Activated CD8-positive, alpha-beta memory T cell treated with anti-CD3 and anti-CD28 coated beads, Interleukin-2, amount 50 U/mL, for 48 hours (primary cell): ENCODE measurements around the gene ARL5C.
"Not testable (repeated sequence)": the region's sequence is repeated elsewhere in the genome, so short reads cannot be mapped to it uniquely, and the experiment has no call there.

Experiments used
- DNase-seq: peaks from one replicate; pipeline ENCODE4 v3.0.0-alpha.2; 2020

Gene ARL5C

DNA sequence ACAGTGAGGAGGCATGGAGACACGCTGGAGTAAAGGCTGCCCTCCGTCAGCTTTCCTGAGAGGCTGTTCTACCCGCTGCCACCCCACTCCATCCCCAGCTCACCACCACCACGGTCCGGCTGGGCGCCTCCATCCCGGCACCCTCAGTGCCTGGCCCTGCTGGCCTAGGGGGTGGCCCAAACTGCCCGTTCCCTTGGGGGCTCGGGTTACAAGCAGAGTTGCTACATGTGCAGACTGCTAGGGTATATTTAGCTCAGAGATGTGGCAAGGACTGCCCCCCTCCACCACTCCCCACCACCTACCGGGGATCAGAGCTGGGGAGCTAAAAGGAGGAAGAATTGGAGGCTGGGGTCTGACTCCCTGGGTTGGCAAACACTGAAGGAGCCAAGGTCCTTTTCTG is 27.4 kb upstream of the ARL5C start:
- no peak for DNase-seq

DNA sequence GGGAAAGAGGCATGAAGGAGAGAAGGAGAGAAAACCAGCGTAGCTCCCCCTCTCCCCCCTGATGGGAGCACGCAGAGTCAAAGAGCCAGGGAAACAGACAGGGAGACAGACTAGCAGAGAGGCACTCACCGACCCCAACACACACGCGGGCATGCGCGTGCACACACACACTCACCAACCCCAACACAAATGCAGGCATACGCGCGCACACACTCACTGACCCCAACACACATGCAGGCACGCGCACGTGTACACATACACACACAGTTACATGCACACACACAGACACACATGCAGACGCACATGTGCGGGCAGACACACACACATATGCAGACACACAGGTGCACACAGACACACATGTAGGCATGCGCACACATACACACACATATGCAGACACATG is 26.9 kb upstream of the ARL5C start:
- no peak for DNase-seq

DNA sequence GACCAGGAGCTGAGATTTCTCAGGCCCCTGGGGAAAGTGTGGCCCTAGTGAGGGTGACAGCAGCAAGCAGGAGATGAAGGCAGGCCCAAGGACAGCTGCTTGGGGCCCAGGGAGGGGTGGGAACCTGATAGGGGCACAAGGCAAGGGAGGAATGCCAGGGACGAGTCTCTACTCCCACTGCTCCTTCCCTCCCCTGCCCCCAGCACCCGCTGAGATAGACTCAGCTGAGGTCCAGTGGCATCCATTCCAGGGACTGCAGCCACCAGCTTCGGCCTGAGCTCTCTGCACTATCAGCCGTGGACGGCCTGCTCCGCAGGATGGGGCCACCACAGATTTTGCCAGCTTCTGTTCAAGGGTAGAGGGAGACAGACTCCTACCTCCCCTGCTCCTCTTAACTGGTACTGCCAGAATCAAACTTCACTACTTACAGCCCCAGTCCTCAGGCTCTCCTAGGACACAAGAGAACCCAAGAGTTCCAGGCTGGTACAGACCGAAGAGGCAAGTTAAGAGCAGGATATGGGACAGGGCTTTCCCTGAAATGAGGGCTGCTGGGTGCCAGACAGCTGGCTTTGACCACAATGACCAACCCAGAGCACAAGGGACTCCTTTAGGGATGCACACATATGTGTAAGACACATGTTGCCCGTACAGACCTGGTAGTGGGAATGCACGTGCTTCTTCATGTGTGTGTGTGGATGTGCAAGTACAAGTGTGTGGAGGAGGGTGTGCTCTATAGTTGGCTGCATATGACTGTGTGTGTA is 26.0 kb upstream of the ARL5C start:
- no peak for DNase-seq

DNA sequence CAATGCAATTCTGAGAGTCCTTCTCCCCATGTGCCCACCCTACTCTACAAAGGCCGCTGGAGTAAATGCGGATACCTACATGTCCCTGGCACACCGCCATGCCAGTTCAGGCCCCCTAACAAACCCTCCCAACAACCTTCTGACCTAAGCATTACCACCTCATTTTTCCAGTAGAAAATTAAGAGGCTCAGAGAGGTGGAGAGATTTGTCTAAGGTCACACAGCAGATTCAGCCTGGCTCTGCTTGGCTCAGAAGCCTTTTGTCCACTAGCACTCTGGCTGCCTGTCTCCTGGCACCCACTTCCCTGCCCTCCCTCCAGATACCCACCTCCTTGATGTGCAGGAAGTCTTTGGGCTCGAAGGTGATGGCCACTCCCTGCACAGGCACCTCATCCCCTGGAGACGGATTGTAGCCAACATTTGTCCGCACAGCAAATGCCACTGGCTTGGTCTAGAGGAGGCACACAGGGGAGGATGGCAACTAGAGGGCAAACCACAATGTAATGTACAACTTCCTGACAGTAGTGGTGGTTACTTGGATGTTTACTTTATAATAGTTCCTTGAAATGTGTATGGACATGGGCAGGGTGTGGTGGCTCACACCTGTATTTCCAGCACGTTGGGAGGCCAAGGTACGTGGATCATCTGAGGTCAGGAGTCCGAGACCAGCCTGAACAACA is 21.3 kb upstream of the ARL5C start:
- no peak for DNase-seq

DNA sequence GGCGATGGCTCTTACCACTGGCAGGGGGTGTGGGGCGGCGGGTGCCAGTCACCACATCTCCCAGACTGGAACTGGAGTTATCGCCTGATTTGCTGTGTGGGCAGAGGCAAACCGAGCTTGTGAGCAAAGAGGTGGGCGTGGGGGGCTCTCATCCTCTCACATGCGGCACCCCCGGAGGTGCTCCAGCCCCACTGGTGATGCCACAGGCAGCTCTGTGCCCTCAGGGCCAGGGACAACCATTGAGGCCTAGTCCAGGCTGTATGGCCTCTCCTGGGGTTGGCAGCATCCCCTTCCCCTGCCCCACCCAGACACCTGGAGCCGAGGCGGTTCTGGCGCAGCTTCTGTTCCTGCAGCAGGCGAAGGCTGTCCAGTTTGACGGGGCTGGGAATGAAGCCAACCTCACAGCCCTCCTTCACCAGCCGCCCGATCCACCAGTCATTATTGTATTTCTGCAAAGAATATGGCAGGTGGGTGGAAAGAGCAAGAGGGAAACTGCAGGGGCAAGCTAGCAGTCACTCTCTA is 20.6 kb upstream of the ARL5C start:
- no peak for DNase-seq

DNA sequence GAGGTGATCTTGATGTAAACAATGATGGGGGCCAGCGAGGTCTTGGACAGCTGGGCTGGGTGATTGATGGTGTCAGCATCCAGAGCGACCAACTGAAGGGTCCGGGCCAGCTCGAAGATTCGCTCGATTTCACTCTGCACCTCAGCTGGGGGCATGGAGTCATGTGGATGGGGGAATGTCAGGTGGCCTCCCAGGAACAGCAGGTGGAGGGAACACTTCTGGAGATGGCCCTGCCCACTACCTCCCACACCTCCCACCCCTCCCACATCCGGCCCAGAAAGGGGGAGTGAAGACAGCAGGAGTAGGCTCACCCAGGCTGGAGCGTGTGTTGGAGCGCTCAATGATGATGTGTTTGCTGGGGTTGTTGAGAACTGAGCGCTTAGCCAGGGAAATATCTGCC is 17.8 kb upstream of the ARL5C start:
- no peak for DNase-seq

DNA sequence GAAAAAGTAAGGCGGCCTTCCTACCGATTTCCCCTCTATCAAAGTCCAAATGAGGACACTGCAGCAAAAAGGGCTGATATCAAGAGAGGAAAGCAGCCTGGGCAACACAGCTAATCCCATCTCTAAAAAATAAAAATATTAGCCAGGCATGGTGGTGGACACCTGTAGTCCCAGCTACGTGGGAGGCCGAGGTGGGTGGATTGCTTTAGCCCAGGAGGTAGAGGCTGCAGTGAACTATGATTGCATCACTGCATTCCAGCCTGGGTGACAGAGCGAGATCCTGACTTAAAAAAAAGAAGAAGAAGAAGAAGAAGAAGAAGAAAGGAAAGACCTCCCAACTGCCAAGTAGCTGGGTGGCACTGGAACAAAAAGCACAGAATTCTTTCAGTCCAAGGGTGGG is 17.1 kb upstream of the ARL5C start:
- no peak for DNase-seq

DNA sequence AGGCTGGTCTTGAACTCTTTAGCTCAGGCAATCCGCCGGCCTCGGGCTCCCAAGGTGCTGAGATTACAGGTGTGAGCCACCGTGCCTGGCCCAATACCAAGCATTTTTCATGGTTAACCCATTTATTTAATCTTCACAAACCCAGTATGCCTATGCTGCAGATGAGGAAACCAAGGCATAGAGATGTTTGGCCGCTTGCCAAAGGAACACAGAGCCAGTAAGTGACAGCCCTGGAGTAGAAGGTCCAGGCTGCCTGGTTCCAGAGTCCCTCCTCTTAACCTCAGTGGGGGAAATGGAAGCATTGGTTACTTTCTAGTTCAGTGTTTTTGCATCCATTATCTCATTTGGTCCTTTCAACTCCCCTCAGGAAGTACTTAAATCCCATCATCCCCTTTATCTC is 15.3 kb upstream of the ARL5C start:
- DNase-seq = no peak

DNA sequence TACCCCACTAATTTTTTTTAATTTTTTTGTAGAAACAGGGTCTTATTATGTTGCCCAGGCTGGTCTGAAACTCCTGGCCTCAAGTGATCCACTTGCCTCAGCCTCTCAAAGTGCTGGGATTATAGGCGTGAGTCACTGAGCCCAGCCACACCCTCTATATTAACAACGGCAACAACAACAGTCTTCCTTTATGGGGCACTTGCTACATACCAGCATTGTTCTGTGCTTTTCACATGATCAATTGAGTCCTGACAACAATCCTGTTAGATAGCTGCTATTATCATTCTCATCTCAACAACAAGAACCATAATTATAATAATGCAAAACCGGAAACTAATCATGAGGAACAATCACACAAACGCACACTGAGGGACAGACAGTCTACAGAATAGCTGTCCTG is 12.6 kb upstream of the ARL5C start:
- no peak for DNase-seq

DNA sequence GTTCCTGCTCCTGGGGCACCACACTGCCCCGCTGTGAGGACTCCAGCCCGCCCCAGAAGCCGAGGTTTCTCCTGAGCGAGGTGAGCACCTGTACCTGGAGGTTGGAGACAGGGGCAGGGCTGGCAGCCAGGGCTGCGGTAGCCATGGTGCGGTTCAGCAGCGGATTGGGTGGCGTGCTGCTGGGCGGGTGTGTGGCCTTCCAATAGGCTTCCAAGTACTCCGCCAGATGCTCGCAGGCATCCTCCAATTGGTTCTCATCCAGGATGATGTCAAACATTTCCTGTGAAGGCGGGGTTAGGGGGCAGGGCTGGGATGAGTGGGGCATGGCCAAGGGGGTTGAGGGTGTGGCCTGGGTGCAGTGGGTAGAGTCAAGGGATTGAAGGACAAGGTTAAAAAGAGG is 11.3 kb upstream of the ARL5C start:
- DNase-seq = no peak

DNA sequence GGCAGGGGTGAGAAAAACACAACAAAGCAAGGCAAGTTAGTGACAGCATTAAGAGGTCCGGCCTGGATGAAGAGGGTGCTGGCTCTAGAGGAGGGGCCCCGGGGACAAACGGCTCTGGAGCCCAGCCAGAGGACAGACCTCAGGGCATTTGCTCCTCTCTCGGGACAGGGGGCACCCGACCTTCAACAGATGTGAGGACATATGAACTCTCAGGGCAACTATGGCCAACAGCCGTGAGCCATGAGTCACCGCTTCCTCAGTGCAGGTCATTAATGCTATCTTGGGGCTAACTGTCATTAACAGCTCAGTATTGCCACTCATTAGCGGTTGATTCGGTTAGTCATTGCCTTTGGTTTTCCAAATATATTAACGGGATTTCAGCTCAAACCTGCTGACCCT is 9.7 kb upstream of the ARL5C start:
- DNase-seq = no peak

DNA sequence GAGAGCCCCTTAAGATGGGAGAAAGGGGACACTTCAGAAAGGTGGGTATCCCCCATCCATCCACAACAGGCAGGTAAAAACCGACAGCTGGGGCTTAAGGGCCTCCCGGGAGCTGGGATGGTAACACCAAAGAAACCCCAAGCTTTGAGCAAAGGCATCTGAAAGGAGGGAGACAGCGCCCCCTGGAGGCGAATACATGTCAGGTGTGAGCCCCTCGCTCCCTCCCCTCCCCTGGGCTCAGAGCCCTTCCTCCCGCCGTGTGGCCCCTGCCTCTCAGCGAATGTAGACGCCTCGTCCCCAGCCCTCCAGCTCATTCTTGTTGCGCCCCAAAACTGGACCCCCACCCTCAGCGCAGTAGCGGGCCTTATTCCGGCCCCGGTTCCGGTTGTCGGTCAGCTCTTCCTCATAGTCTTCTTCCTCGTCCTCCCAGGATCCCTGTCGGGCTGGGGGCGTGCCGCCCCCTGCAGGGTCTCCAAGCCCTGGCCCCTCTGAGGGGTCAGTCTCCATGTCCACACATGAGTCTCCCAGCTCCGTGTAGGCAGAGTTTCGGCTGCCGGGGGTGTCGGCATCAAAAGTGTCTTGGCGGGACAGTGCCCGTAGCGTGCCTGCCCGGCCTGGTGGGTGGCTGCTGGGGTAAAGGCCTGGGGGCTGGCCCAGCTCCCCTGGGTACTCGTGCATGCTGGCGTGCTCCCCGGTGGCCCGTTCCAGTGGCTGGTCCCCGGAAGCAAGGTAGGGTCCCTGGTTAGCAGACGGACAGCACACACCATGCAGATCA is 9.1 kb upstream of the ARL5C start:
- DNase-seq = peak; percentile 90

DNA sequence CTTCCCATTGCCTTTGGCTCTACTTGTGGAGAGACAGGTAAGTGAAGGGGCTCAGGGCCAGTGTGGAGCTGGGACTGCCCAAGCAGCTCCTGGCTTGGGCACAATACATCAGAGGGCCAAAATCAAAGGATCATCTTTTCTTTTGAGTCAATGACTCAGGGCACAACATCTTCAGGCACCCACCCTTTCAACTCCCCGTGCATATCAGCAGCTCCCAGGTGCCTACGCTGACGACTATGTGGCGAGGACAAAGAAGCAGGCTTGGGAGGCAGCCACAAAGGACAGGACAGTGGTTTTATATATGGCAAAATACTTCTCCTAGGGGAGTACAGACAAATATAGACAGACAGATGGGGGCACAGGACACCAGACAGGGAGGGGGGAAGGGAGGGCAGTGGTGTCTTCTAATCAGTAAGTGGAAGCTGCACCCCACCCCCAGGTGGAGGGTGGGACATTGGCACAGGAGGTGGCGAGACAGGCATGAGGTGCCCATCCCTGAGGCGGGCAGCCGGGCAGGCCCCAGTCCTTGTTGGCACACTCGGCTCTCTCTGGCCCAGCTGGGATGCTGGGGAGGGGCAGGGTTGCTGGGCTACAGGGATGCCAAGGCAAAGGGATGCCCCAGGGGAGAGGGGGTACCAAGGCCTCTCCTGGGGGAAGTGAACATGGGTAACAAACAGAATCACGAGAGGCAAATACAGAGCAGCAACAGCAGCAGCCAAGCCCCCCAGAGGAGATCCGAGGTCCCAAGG is 7.7 kb upstream of the ARL5C start:
- no peak for DNase-seq

DNA sequence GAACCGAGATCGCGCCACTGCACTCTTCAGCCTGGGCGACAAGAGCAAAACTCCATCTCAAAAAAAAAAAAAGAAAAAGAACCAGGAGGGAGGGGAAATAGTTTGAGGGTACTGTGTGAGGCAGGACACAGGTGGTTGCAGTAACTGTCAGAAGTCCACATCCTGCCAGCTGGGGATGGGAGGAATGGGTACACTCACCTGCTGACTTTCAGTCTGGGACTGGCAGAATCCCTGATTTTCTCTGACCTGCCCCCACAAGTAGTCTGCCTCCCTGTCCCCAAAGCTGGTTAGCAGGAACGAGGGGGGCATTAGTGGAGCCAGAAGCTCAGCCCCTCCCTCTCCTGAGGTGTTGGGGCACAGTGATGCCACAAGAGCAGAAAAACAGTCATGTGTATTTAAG is 7.1 kb upstream of the ARL5C start:
- no peak for DNase-seq

DNA sequence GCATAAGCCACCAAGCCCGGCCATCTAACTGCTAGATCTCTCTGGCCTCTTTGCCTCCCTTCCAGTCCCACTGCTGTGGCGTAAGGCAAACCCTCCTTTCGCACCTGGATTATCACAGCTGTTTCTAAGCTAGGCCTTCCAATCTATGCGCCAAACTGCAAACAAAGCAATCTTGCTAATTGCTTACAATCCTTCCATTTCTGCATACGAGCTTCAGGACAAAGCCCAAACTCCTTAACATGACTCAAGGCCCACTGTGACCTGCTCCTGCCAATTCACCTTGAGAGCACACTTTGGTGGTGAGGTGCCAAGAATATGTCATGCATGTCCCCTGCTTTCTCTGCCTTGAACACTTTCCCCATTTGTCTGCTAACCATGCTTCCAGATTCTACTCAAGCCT is 6.0 kb upstream of the ARL5C start:
- no peak for DNase-seq

DNA sequence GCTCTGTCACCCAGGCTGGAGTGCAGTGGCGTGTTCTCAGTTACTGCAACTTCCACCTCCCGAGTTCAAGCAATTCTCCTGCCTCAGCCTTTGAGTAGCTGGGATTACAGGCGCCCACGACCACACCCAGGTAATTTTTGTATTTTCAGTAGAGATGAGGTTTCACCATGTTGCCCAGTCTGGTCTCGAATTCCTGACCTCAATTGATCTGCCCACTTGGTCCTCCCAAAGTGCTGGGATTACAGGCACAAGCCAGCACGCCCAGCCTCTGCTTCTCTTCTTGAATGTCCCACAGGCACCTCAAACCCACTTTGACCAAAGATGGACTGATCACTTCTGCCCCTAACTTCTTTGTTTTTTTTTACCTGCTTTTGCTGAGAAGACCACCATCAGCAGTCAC is 4.6 kb upstream of the ARL5C start:
- DNase-seq = no peak

DNA sequence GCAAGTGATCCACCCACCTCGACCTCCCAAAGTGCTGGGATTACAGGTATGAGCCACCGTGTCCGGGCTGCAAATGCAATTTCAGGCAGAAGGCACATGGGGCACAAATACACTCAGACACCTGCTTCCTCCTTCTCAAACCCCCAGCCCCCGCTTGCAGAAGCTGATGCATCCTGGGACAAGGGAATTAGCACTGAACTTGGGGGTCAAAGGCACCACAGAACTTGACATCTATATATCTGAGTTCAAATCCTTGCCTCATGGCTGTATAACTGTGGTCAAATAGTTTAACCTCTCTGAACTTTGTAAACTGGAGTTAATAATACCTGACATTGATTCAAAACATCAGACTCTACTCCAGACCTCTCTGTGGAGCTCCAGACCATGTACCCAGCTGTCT is 4.1 kb upstream of the ARL5C start:
- no peak for DNase-seq

DNA sequence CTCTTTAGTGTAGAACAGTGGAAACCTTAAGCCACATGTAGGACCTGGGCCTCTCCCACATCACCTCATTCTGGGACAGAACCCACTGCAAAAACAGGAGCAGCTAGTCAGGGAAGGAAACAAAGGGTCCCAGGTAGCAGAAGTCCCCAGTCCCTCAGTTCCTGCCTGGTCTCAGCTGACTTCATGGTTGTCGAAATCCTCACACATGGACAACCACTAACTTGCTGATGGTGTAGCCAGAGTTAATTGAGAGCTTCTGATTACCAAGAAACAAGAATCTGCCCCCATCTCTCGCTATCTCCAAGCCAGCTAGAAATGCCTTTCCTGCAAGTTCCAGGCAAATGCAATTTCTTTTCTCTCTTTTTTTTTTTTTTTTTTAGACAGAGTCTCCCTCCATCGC is 3.6 kb upstream of the ARL5C start:
- DNase-seq = no peak

DNA sequence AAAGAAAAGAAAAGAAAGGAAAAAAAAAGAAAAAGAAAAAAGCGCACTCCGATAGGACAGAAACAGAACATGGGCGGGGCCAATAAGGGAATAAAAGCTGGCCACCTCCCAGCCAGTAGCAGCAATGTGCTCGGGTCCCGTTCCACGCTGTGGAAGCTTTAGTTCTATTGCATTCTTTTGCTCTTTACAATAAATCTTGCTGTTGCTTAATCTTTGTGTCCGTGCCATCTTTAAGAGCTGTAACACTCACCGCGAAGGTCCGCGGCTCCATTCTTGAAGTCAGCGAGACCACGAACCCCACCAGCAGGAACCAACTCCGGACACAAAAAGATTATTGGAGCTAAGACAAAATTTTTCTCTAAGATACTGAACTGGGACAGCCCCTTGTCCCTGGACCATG is 3.1 kb upstream of the ARL5C start:
- DNase-seq = no peak

DNA sequence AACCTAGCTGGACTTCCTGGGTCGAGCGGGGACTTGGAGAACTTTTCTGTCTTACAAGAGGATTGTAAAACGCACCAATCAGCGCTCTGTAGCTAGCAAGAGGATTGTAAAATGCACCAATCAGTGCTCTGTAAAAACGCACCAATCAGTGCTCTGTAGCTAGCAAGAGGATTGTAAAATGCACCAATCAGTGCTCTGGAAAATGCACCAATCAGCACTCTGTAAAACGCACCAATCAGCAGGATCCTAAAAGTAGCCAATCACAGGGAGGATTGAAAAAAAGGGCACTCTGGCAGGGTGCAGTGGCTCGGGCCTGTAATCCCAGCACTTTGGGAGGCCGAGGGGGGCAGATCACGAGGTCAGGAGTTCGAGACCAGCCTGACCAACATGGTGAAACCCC is 2.5 kb upstream of the ARL5C start:
- not testable (repeated sequence) for DNase-seq

DNA sequence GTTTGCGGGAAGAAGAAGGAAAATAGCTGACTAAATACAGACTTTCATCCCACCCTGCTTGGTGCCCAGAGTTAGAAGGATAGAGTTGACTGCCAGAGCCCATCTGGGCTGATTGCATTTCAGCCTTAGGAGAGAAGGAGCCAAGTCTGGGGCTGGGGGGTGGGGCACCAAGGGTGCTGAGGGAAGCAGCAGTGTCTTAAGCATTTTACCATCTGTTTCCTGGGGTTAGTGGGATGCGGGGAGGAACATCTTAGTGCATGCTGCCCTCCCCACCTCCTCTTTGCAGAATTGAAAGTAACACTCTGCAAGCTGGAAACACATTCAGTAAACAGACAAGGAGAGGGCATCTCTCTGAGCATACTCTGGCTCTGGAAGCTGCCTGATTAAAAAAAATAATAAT is 1.5 kb upstream of the ARL5C start:
- DNase-seq = no peak

DNA sequence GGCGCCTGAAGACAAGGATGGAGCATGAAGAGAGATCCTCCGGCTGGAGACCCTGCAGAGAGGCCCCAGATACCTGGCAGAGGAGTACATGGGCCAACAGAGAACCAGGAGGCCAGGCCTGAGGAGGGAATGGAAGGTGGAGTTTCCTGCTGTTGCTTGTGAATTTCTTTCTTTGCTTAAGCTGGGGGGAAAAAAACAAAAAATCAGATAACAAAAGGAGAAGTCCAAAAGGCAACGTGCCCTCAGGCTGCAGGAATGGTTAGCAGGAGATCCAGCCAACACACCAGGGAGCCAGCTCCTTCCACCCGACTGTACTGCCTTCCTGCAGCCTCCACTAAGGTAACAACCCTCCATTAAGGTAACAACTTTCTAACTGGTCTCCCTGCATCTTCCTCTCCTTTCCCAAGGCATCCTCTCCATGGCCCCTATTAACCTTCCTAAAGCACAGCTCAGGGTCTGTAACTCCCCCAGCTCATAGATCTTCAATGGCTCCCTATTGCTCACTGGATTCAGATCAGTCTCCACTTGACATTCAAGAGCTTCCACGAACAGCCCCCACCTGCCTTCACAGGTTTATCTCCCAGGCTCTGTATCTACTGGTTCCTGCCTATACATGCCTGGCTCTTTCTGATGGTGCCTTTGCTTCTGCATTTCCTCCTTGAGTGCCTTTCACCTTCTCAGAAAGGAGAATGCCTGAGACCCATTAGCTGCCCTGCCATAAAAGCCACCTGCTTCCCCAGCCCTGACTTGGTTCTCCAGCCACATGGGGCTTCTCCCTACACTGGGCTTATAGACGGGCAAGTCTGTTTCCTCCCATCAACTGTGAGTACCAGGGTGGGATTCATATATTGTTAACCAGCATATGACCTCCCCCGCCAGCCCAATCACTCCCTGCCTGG is 725 bp upstream of the ARL5C start:
- DNase-seq = no peak
